ENCODE results near the gene PUM1.

PUM1 gene

GRCh38 chr1:30928171-30928570 is 137.3 kb downstream of the PUM1 start:
- no peak for DNase-seq (ENCODE audit: low spot score)

- DNase-seq (ENCODE audit: low spot score) = no peak
These were observed 138.1 kb downstream of the PUM1 start for GRCh38 chr1:30927448-30927847.

GRCh38 chr1:30923597-30923996 is 141.9 kb downstream of the PUM1 start:
- no peak for DNase-seq (ENCODE audit: low spot score)

GRCh38 chr1:30920827-30921226 is 144.7 kb downstream of the PUM1 start:
- DNase-seq (ENCODE audit: low spot score) = no peak

- DNase-seq (ENCODE audit: low spot score) = peak; percentile 58
These were observed 146.3 kb downstream of the PUM1 start for GRCh38 chr1:30919025-30919881.

- no peak for DNase-seq (ENCODE audit: low spot score)
These were observed 149.2 kb downstream of the PUM1 start for GRCh38 chr1:30916296-30916695.

GRCh38 chr1:30915491-30916230 is 149.9 kb downstream of the PUM1 start:
- DNase-seq (ENCODE audit: low spot score) = no peak

GRCh38 chr1:30914931-30915330 is 150.6 kb downstream of the PUM1 start:
- no peak for DNase-seq (ENCODE audit: low spot score)

GRCh38 chr1:30914587-30914922 is 151.0 kb downstream of the PUM1 start:
- DNase-seq (ENCODE audit: low spot score) = no peak

- no peak for DNase-seq (ENCODE audit: low spot score)
These were observed 152.4 kb downstream of the PUM1 start for GRCh38 chr1:30912913-30913652.

GRCh38 chr1:30912224-30912623 is 153.3 kb downstream of the PUM1 start:
- DNase-seq (ENCODE audit: low spot score) = no peak

GRCh38 chr1:30911059-30911954 is 154.2 kb downstream of the PUM1 start:
- peak; percentile 90 for DNase-seq (ENCODE audit: low spot score)

GRCh38 chr1:30909365-30910068 is 156.0 kb downstream of the PUM1 start:
- no peak for DNase-seq (ENCODE audit: low spot score)

GRCh38 chr1:30908696-30909364 is 156.7 kb downstream of the PUM1 start, which contains the start of gene SDC3:
Gene SDC3, minus strand, starts transcription at chr1:30908758. Its CDS starts 172 bp downstream, at chr1:30908586.
- DNase-seq (ENCODE audit: low spot score) = no peak

- no peak for DNase-seq (ENCODE audit: low spot score)
These were observed 157.2 kb downstream of the PUM1 start for GRCh38 chr1:30908316-30908695.

- no peak for DNase-seq (ENCODE audit: low spot score)
These were observed 157.8 kb downstream of the PUM1 start for GRCh38 chr1:30907481-30908315.

GRCh38 chr1:30906631-30907441 is 158.7 kb downstream of the PUM1 start:
- DNase-seq (ENCODE audit: low spot score) = no peak

- no peak for DNase-seq (ENCODE audit: low spot score)
These were observed 159.4 kb downstream of the PUM1 start for GRCh38 chr1:30905916-30906620.

All from pons (tissue), 1 donor.